Tibial artery (tissue), 4 donors: ENCODE data around the gene EGR4.
"Not testable (repeated sequence)": the region's sequence is repeated elsewhere in the genome, so short reads cannot be mapped to it uniquely, and the experiment has no call there.

ENCODE experiments used
- DNase-seq, 2 donors: peaks; one replicate each; pipeline ENCODE4 v3.0.0-alpha.2; 2019
- H3K27ac ChIP-seq, 2 donors: fragments of 200-600 bp; sonication (generic) in 1 of 2; 1 replicate in 1 of 2; 2 replicates in 1 of 2; pipeline ENCODE4 v1.5.1; 2018 to 2019; ENCODE audit warnings: mild to moderate bottlenecking in 1 of 2
- H3K27me3 ChIP-seq, 2 donors: fragments of 200-600 bp; sonication (generic) in 1 of 2; one replicate each; pipeline versions ENCODE4 v1.5.1 to v1.6.0; 2016 to 2019
- H3K36me3 ChIP-seq, 3 donors: fragments of 200-600 bp; sonication (generic) in 2 of 3; one replicate each; pipeline ENCODE4 v1.5.1; 2016 to 2019; ENCODE audit warnings: mild to moderate bottlenecking in 2 of 3
- H3K4me1 ChIP-seq, 4 donors: fragments of 200-600 bp; sonication (generic) in 2 of 4; 1 replicate in 3 of 4; 2 replicates in 1 of 4; pipeline ENCODE4 v1.5.1; 2016 to 2019
- H3K4me3 ChIP-seq, 2 donors: fragments of 200-600 bp; sonication (generic) in 1 of 2; 1 replicate in 1 of 2; 2 replicates in 1 of 2; pipeline ENCODE4 v1.5.1; 2018 to 2019; ENCODE audit warnings: mild to moderate bottlenecking in 2 of 2
- H3K9me3 ChIP-seq, 3 donors: fragments of 200-600 bp; sonication (generic) in 1 of 3; one replicate each; pipeline ENCODE4 v1.5.1; 2016 to 2019
- CTCF ChIP-seq, 2 experiments: fragments of 200-600 bp in 1 of 2; fragments of 450-650 bp in 1 of 2; IDR thresholded peaks; one replicate each; pipeline ENCODE4 v1.5.1; 2017 to 2019; ENCODE audit warnings: antibody characterized with exemption in 2 of 2, mild to moderate bottlenecking in 1 of 2, moderate library complexity in 1 of 2
- intact Hi-C: fragments of 100-400 bp; cut with DNase I; formaldehyde crosslinking; loops from one replicate; pipeline ENCODE4 v1.15.0; 2023; ENCODE audit warnings: low total_unique reads

EGR4 gene

GRCh38 chr2:73265298-73266060 lies 27.9 kb downstream of the EGR4 start:
- intact Hi-C loops, result no loop called here
- H3K9me3 ChIP-seq, result no peaks in the 10 kb centered on the region
- peaks cover 0 to 15% (median 10%) of the 10 kb centered on the region in 4 donors for H3K4me1 ChIP-seq
- no peak for TF ChIP-seq CTCF (IDR thresholded peaks at IDR 0.05)
- H3K36me3 ChIP-seq, result peaks cover 0 to 12% (median 0%) of the 10 kb centered on the region in 3 donors
- H3K27me3 ChIP-seq, result peaks cover 0 to 58% of the 10 kb centered on the region in 2 donors
- no peak overlapping the region for H3K4me3 ChIP-seq
- DNase-seq, result no peak
- H3K27ac ChIP-seq, result no peak overlapping the region

DNA sequence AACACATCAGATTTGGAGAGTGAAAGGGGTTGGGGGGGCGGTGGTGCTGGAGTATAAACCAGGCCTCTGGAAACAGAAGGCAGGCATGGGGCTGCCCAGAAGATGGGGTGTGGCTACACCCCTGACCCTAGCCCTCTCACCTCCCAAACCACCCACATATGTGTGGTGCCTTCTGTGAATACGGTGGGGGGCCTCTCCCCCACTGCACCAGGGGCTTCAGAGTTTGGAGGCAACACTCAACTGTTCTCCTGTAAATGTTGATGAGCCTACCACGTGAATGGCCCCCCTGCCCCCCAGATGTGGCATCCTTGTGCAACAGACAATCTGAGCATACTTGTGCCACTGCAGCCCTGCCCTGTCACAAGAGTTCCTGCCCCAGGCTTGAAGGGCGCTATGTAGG lies 28.6 kb downstream of the EGR4 start:
- no peak overlapping the region for H3K4me3 ChIP-seq
- peaks cover 0 to 55% of the 10 kb centered on the region in 2 donors for H3K27me3 ChIP-seq
- intact Hi-C loops, result no loop called here
- H3K4me1 ChIP-seq, result peaks cover 0 to 14% (median 10%) of the 10 kb centered on the region in 4 donors
- H3K27ac ChIP-seq, result no peak overlapping the region
- TF ChIP-seq CTCF (IDR thresholded peaks at IDR 0.05), result no peak
- DNase-seq, result no peak
- no peaks in the 10 kb centered on the region for H3K9me3 ChIP-seq
- H3K36me3 ChIP-seq, result peaks cover 0 to 12% (median 0%) of the 10 kb centered on the region in 3 donors

GRCh38 chr2:73264332-73264606 lies 29.1 kb downstream of the EGR4 start:
- intact Hi-C loops, result no loop called here
- no peak for TF ChIP-seq CTCF (IDR thresholded peaks at IDR 0.05)
- H3K4me3 ChIP-seq, result no peak overlapping the region
- H3K9me3 ChIP-seq, result no peaks in the 10 kb centered on the region
- H3K36me3 ChIP-seq, result peaks cover 0 to 12% (median 0%) of the 10 kb centered on the region in 3 donors
- no peak for DNase-seq
- H3K4me1 ChIP-seq, result peaks cover 0 to 9% (median 8%) of the 10 kb centered on the region in 4 donors
- no peak overlapping the region for H3K27ac ChIP-seq
- H3K27me3 ChIP-seq, result peaks cover 0 to 51% of the 10 kb centered on the region in 2 donors

DNA sequence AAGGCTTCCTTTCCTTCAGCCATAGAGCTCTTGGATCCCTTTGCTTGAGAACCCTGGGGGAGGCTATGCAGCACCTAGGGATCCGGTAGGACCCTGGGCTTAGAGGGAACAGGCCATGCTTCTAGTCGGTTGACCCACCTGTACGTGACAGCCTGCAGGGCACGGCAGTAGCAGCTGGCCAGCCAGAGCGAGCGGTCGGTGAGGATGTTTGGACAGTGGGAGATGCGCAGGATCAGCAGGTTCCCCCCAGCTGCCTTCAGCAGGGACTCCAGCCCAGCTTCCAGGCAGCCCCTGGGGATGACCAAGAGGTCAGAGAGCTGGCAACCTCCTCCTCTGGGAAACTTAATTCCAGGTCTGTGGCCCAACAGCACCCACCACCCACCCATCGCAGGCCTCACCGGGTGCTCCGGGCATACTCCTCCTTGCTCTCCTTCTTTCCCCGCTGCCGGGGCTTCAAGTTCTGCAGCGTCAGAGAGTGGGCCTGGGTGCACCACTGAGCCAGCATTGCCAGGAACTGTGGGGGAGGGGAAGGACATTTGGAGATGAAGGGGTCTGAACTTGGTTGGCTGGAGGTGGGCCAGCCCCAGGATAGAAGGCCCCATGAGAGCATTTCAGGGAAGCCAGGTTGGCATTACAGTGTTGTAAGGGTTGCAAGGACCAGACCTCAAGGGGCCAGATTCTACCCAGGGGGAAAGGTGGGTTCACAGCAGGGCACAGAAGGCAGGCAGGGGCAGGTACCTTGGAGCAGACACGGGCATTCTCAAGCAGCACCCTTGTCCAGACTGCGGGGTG lies 29.6 kb downstream of the EGR4 start:
- Histone ChIP-seq H3K4me3 (no peak overlapping the region), H3K27ac (no peak overlapping the region), H3K27me3 (peaks cover 0 to 45% of the 10 kb centered on the region in 2 donors), H3K4me1 (peaks cover 0 to 4% (median 3%) of the 10 kb centered on the region in 4 donors), H3K9me3 (no peaks in the 10 kb centered on the region), H3K36me3 (peaks cover 0 to 12% (median 0%) of the 10 kb centered on the region in 3 donors)
- intact Hi-C loops, result no loop called here
- TF ChIP-seq CTCF (IDR thresholded peaks at IDR 0.05), result no peak
- DNase-seq, result no peak

- H3K27ac ChIP-seq, DNase-seq, H3K9me3 ChIP-seq, H3K4me1 ChIP-seq, H3K4me3 ChIP-seq, intact Hi-C loops: not testable (repeated sequence)
- peaks cover 0 to 12% (median 0%) of the 10 kb centered on the region in 3 donors for H3K36me3 ChIP-seq
- peaks cover 0 to 37% of the 10 kb centered on the region in 2 donors for H3K27me3 ChIP-seq
These were observed 30.5 kb downstream of the EGR4 start for GRCh38 chr2:73262691-73263429.
